ENCODE data around the gene RHEX.
"Not testable (repeated sequence)": the region's sequence is repeated elsewhere in the genome, so short reads cannot be mapped to it uniquely, and the experiment has no call there.

RHEX gene

DNA sequence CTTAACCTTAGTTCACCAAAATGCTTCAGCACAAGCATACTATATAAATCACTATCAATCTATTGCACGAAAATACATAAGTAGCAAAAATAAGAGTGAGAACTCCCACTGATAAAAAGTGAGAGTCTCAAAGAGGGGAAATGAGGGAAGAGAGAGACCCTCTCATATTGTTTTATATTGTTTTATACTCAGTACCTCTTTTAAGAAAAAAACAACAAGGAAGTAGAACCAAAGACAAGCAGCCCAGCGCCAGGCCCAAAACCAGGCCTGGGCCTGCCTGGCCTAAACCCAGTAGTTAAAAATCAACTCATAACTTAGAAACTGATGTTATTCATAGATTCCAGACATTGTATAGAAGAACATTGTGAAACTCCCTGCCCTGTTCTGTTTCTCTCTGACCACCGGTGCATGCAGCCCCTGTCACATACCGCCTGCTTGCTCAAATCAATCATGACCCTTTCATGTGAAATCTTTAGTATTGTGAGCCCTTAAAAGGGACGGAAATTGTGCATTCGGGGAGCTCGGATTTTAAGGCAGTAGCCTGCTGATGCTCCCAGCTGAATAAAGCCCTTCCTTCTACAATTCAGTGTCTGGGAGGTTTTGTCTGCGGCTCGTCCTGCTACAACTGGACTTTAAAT is 5.4 kb downstream of the RHEX start:
- H3K27me3 Mint-ChIP-seq, DNase-seq, H3K9me3 Mint-ChIP-seq: not testable (repeated sequence)
- Mint-ChIP-seq H3K36me3 (peaks cover 76 to 81% of the 10 kb centered on the region in 2 donors), H3K27ac (peak overlapping the region; percentile 90), H3K4me3 (peak overlapping the region; percentile 41 to 65), H3K4me1 (peaks cover 45 to 87% of the 10 kb centered on the region in 2 donors)
- peak; percentile 35 for ATAC-seq (replicated peaks)

DNA sequence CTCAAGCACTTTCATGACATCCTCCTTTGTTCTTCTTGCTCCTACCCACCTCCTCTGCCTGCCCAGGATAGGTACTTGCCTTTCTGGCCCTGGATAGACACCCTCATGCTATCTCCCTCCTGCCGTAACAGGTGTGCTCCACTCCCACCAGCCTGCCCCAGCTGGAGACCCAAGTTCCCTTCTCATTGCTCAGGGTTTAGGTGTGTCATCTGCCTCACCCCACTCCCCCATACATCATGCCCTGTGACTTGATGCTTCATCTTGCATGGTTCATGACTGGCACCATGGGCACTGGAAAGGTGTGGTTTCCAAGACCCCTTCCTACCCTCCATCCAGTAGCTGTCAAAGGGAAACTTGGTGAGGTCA is 5.9 kb downstream of the RHEX start:
- peak overlapping the region; percentile 33 to 65 for H3K4me3 Mint-ChIP-seq
- H3K4me1 Mint-ChIP-seq = peaks cover 44 to 83% of the 10 kb centered on the region in 2 donors
- no peaks in the 10 kb centered on the region for H3K27me3 Mint-ChIP-seq
- peak; percentile 54 to 68 for ATAC-seq (replicated peaks)
- peaks cover 73 to 77% of the 10 kb centered on the region in 2 donors for H3K36me3 Mint-ChIP-seq
- peak overlapping the region; percentile 90 for H3K27ac Mint-ChIP-seq
- H3K9me3 Mint-ChIP-seq = peaks cover 0 to 4% of the 10 kb centered on the region in 2 donors
- no peak for DNase-seq

DNA sequence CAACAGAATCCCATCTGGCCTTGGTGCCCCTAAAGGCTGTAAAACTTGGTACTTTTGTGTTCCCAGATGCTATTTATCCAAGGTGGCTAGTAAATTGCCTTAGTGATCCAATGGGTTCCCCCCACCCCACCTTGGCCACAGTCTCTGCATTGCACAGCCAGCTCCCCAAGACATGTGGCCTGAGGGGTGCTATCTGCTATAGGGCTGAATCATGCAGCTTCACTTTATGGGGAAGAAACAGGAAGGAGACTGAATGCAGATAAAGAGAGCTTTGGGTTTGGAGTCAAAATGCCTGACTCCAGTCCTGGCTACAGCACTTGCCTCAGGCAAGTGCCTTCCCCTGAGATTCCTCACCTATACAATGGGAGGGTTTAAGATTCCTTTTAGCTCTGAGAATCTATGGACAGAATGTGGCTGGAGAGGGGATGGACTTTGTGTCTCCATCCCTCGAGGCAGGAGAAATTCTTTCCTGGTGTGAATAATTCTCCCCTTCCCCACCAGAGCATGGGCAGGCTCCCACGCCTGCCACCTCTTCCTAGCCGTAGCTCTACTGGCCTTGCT is 6.5 kb downstream of the RHEX start:
- Mint-ChIP-seq H3K4me3 (peak overlapping the region; percentile 26 to 82), H3K9me3 (peaks cover 0 to 4% of the 10 kb centered on the region in 2 donors), H3K27me3 (no peaks in the 10 kb centered on the region), H3K27ac (peak overlapping the region; percentile 90), H3K4me1 (peaks cover 43 to 80% of the 10 kb centered on the region in 2 donors), H3K36me3 (peaks cover 71 to 74% of the 10 kb centered on the region in 2 donors)
- no peak for ATAC-seq (replicated peaks)
- no peak for DNase-seq

DNA sequence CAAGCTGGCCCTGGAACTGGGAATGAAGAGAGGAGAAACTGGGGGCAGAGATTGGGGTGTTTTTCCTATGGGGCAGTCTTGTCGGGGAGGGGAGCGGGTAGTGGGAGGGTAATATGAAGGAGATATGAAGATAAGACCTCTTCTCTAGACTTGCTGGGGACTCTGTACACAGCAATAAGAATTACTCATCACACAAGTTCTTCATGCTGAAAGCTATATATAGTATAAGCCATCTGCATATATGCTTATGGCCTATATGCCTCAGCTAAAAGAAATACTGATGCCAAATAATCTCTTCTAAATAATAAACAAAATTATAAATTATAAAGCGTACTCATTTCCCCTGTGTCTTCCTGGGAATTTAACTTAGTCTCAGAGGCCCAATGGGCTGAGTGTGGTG is 7.9 kb downstream of the RHEX start:
- DNase-seq (no peak), ATAC-seq (replicated peaks) (peak; percentile 53 to 58)
- H3K27me3 Mint-ChIP-seq = no peaks in the 10 kb centered on the region
- peak overlapping the region; percentile 78 to 82 for H3K4me3 Mint-ChIP-seq
- H3K4me1 Mint-ChIP-seq = peaks cover 47 to 80% of the 10 kb centered on the region in 2 donors
- peaks cover 0 to 4% of the 10 kb centered on the region in 2 donors for H3K9me3 Mint-ChIP-seq
- H3K27ac Mint-ChIP-seq = peak overlapping the region; percentile 87
- H3K36me3 Mint-ChIP-seq = peaks cover 60 to 77% of the 10 kb centered on the region in 2 donors

DNA sequence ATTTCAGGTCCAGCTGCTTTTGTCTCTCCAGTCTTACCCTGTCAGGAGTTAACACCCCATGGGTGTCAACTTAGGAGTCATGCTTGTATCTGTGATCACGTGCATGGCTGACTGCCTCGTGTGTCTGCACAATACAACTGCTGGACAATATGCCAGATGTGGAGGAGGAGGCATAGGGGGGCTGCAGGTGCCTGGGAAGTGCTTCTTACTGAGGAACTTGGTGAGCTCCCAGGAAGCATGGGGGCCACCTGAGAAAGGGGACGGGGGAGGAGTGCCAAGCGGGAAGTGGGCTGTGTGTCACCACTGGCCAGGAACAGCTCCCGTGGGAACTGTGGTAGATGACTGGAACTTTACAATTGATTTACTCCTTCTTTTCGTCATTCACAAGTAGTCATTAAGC is 9.5 kb downstream of the RHEX start:
- no peak for ATAC-seq (replicated peaks)

DNA sequence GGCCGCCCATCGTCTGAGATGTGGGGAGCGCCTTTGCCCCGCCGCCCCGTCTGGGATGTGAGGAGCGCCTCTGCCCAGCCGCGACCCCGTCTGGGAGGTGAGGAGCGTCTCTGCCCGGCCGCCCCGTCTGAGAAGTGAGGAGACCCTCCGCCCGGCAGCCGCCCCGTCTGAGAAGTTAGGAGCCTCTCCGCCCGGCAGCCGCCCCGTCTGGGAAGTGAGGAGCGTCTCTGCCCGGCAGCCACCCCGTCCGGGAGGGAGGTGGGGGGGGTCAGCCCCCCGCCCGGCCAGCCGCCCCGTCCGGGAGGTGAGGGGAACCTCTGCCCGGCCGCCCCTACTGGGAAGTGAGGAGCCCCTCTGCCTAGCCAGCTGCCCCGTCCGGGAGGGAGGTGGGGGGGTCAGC is 11.0 kb downstream of the RHEX start:
- DNase-seq; H3K27ac Mint-ChIP-seq; H3K4me3 Mint-ChIP-seq; ATAC-seq (replicated peaks); H3K9me3 Mint-ChIP-seq; H3K27me3 Mint-ChIP-seq: not testable (repeated sequence)
- Mint-ChIP-seq H3K4me1 (peaks cover 50 to 87% of the 10 kb centered on the region in 2 donors), H3K36me3 (peaks cover 38 to 54% of the 10 kb centered on the region in 2 donors)

More for the DNA sequence above, 9.5 kb downstream of the RHEX start:
- Mint-ChIP-seq H3K27me3 (no peaks in the 10 kb centered on the region), H3K27ac (no peak overlapping the region), H3K36me3 (peaks cover 48 to 64% of the 10 kb centered on the region in 2 donors), H3K9me3 (peaks cover 0 to 4% of the 10 kb centered on the region in 2 donors), H3K4me1 (peaks cover 50 to 87% of the 10 kb centered on the region in 2 donors), H3K4me3 (peak overlapping the region in 1 of 2 donors; percentile 39)
- DNase-seq = no peak

DNA sequence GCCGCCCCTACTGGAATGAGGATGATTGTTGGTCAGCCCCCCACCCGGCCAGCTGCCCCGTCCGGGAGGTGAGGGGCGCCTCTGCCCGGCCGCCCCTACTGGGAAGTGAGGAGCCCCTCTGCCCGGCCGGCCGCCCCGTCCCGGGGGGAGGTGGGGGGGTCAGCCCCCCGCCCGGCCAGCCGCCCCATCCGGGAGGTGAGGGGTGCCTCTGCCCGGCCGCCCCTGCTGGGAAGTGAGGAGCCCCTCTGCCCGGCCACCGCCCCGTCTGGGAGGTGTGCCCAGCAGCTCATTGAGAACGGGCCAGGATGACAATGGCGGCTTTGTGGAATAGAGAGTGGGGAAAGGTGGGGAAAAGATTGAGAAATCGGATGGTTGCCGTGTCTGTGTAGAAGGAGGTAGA is 11.5 kb downstream of the RHEX start:
- peaks cover 39 to 50% of the 10 kb centered on the region in 2 donors for H3K36me3 Mint-ChIP-seq
- peaks cover 46 to 82% of the 10 kb centered on the region in 2 donors for H3K4me1 Mint-ChIP-seq
- ATAC-seq (replicated peaks); H3K4me3 Mint-ChIP-seq; H3K27ac Mint-ChIP-seq; H3K27me3 Mint-ChIP-seq; H3K9me3 Mint-ChIP-seq; DNase-seq: not testable (repeated sequence)

GRCh38 chr1:206065547-206066145 is 12.7 kb downstream of the RHEX start:
- no peak for DNase-seq
- H3K4me1 Mint-ChIP-seq = peaks cover 36 to 70% of the 10 kb centered on the region in 2 donors
- no peak for ATAC-seq (replicated peaks)
- peaks cover 0 to 4% of the 10 kb centered on the region in 2 donors for H3K9me3 Mint-ChIP-seq
- H3K27me3 Mint-ChIP-seq = no peaks in the 10 kb centered on the region
- peak overlapping the region; percentile 6 to 21 for H3K4me3 Mint-ChIP-seq
- peaks cover 28 to 39% of the 10 kb centered on the region in 2 donors for H3K36me3 Mint-ChIP-seq
- peak overlapping the region; percentile 9 for H3K27ac Mint-ChIP-seq

GRCh38 chr1:206066479-206067171 is 13.7 kb downstream of the RHEX start:
- Mint-ChIP-seq H3K36me3 (peaks cover 24 to 34% of the 10 kb centered on the region in 2 donors), H3K4me1 (peaks cover 33 to 61% of the 10 kb centered on the region in 2 donors), H3K27me3 (no peaks in the 10 kb centered on the region), H3K9me3 (peaks cover 0 to 4% of the 10 kb centered on the region in 2 donors), H3K4me3 (peak overlapping the region in 1 of 2 donors; percentile 71), H3K27ac (peak overlapping the region; percentile 89)
- DNase-seq = peak; percentile 26
- ATAC-seq (replicated peaks) = peak; percentile 61 to 69

DNA sequence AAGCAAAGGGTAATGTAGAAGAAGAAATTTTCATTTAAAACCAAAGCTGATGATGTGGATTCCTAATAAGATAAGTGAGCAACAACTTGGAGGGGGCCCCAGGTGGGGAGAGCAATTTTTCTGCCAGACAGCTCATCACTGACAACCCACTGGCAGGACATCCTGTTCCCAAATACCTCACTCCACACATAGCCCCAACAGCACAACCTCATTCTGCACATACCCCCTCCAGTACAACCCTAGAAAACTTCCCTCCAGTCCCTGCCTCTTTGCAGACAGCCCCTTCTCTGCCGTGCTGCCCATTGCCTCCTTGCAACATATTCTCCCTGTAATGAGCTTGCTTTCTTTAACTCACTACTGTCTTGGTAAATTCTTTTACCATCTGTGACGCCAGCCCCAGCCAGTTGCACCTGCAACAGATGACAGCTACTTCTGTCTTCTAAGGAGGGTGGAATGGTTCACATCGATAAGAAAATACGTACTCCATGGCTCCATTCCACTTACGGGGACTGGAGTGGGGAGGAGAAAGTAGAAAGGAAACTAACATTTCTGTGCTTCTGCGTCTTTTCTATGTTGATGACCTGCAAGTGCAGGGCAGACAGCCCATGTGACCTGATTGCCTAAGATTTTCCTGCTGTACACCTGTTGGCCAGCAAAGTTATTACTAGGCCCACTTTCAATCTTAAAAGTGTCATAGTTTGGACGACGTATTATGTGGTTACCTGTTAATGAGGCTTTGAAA is 14.7 kb downstream of the RHEX start:
- Mint-ChIP-seq H3K4me1 (peaks cover 29 to 51% of the 10 kb centered on the region in 2 donors), H3K4me3 (peak overlapping the region; percentile 71 to 75), H3K36me3 (peaks cover 15 to 25% of the 10 kb centered on the region in 2 donors), H3K27ac (peak overlapping the region; percentile 89), H3K27me3 (no peaks in the 10 kb centered on the region), H3K9me3 (peaks cover 0 to 4% of the 10 kb centered on the region in 2 donors)
- DNase-seq (peak; percentile 53), ATAC-seq (replicated peaks) (peak; percentile 82 to 85)

GRCh38 chr1:206068314-206068713 is 15.3 kb downstream of the RHEX start:
- peak; percentile 79 to 81 for ATAC-seq (replicated peaks)
- H3K36me3 Mint-ChIP-seq = peaks cover 10 to 18% of the 10 kb centered on the region in 2 donors
- no peaks in the 10 kb centered on the region for H3K9me3 Mint-ChIP-seq
- no peaks in the 10 kb centered on the region for H3K27me3 Mint-ChIP-seq
- H3K4me3 Mint-ChIP-seq = peak overlapping the region; percentile 71 to 75
- peaks cover 25 to 45% of the 10 kb centered on the region in 2 donors for H3K4me1 Mint-ChIP-seq
- peak overlapping the region; percentile 89 for H3K27ac Mint-ChIP-seq
- DNase-seq = no peak

GRCh38 chr1:206070627-206071304 is 17.8 kb downstream of the RHEX start:
- no peaks in the 10 kb centered on the region for H3K9me3 Mint-ChIP-seq
- H3K4me3 Mint-ChIP-seq = no peak overlapping the region
- H3K27me3 Mint-ChIP-seq = no peaks in the 10 kb centered on the region
- no peak overlapping the region for H3K27ac Mint-ChIP-seq
- DNase-seq (no peak), ATAC-seq (replicated peaks) (no peak)
- peaks cover 18 to 24% of the 10 kb centered on the region in 2 donors for H3K36me3 Mint-ChIP-seq
- peaks cover 31 to 46% of the 10 kb centered on the region in 2 donors for H3K4me1 Mint-ChIP-seq

- no peaks in the 10 kb centered on the region for H3K27me3 Mint-ChIP-seq
- H3K27ac Mint-ChIP-seq = peak overlapping the region; percentile 42
- peak; percentile 52 to 61 for ATAC-seq (replicated peaks)
- H3K36me3 Mint-ChIP-seq = peaks cover 12 to 25% of the 10 kb centered on the region in 2 donors
- peaks cover 15 to 21% of the 10 kb centered on the region in 2 donors for H3K4me1 Mint-ChIP-seq
- no peak for DNase-seq
- H3K4me3 Mint-ChIP-seq = no peak overlapping the region
- no peaks in the 10 kb centered on the region for H3K9me3 Mint-ChIP-seq
Observed at GRCh38 chr1:206074839-206075238, 21.9 kb downstream of the RHEX start.

All from stimulated activated naive B cell treated with anti-CD40 and anti-IgM and Interleukin-4, amounts not matched to agents 10 μg/mL and 1 μg/mL and 100 μg/mL, for 72 hours (primary cell).